Endothelial cell of hepatic sinusoid (primary cell): ENCODE results near the gene TLR10.
"Not testable (repeated sequence)": the region's sequence is repeated elsewhere in the genome, so short reads cannot be mapped to it uniquely, and the experiment has no call there.

Experiments used
- in situ Hi-C: cut with HindIII; loops from 2 replicates; pipeline ENCODE4 v1.10.0; 2017; ENCODE audit warnings: low sequenced_read_pairs

Gene TLR10

GRCh38 chr4:38769441-38769840 is 13.3 kb downstream of the TLR10 start:
- in situ Hi-C loops, result no loop called here

- in situ Hi-C loops, result no loop called here
These were observed 13.8 kb downstream of the TLR10 start for GRCh38 chr4:38768968-38769394.

GRCh38 chr4:38766940-38767339 is 15.8 kb downstream of the TLR10 start:
- in situ Hi-C loops, result not testable (repeated sequence)

- in situ Hi-C loops, result no loop called here
These were observed 17.4 kb downstream of the TLR10 start for GRCh38 chr4:38765382-38765781.

GRCh38 chr4:38764277-38764676 is 18.5 kb downstream of the TLR10 start:
- in situ Hi-C loops, result no loop called here

- in situ Hi-C loops, result no loop called here
These were observed 20.2 kb downstream of the TLR10 start for GRCh38 chr4:38762560-38762959.

- in situ Hi-C loops, result no loop called here
These were observed 23.0 kb downstream of the TLR10 start for GRCh38 chr4:38759790-38760122.

GRCh38 chr4:38759113-38759789 is 23.5 kb downstream of the TLR10 start:
- in situ Hi-C loops, result no loop called here

GRCh38 chr4:38757945-38758600 is 24.7 kb downstream of the TLR10 start:
- in situ Hi-C loops, result no loop called here

GRCh38 chr4:38752941-38753806 is 29.6 kb downstream of the TLR10 start:
- in situ Hi-C loops, result no loop called here

- in situ Hi-C loops, result no loop called here
These were observed 30.3 kb downstream of the TLR10 start for GRCh38 chr4:38752372-38752940.

- in situ Hi-C loops, result no loop called here
These were observed 31.3 kb downstream of the TLR10 start for GRCh38 chr4:38751341-38752010.

GRCh38 chr4:38749336-38749735 is 33.5 kb downstream of the TLR10 start:
- in situ Hi-C loops, result no loop called here

- in situ Hi-C loops, result no loop called here
These were observed 35.2 kb downstream of the TLR10 start for GRCh38 chr4:38747629-38748028.

GRCh38 chr4:38745881-38746280 is 36.9 kb downstream of the TLR10 start:
- in situ Hi-C loops, result no loop called here

- in situ Hi-C loops, result no loop called here
These were observed 38.9 kb downstream of the TLR10 start for GRCh38 chr4:38743866-38744265.

- in situ Hi-C loops, result no loop called here
These were observed 42.5 kb downstream of the TLR10 start for GRCh38 chr4:38740303-38740702.

GRCh38 chr4:38738940-38739803 is 43.6 kb downstream of the TLR10 start:
- in situ Hi-C loops, result loop anchor here (5.0 to 10.0 kb wide), 2 partner anchors 74 to 152 kb away; partner anchors contain the start of gene KLF3

GRCh38 chr4:38735870-38736269 is 46.9 kb downstream of the TLR10 start:
- in situ Hi-C loops, result loop anchor here (5.0 to 10.0 kb wide), 2 partner anchors 71 to 149 kb away; partner anchors contain the start of gene KLF3

- in situ Hi-C loops, result loop anchor here (5.0 to 10.0 kb wide), 4 partner anchors 70 to 573 kb away; partner anchors contain the start of gene KLF3
These were observed 47.9 kb downstream of the TLR10 start for GRCh38 chr4:38734911-38735310.
